ENCODE measurements around the gene ABCG4.

ABCG4 gene

DNA sequence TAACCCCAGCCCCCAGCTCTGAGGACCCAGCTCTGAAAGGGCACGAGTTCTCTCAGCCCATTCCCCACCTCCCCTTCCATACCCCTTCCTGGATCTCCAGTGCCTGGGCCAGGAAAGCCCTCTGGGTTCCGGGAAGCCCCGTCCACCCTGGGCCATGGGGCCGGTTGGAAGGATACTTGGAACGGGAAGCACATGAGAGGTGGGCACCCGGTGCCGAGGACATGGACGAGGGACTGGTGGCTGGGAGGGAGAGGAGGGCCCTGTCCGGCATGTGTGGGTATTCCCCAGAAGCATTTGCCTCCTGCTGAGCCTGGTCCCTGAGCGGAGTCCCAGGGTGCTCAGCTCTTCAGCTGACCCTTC lies 32.6 kb upstream of the ABCG4 start:
- DNase-seq (ENCODE audit: low read depth, low spot score) = no peak
- no peak for TF ChIP-seq CTCF (IDR thresholded peaks at IDR 0.05; ENCODE audit: low read depth, low read length)
- in situ Hi-C loops (cut with HindIII; ENCODE audit: low sequenced_read_pairs) = no loop called here
- H3K4me3 ChIP-seq (ENCODE audit: low read depth, low read length) = no peak overlapping the region

- no peak for TF ChIP-seq CTCF (IDR thresholded peaks at IDR 0.05; ENCODE audit: low read depth, low read length)
- in situ Hi-C loops (cut with HindIII; ENCODE audit: low sequenced_read_pairs) = no loop called here
- DNase-seq (ENCODE audit: low read depth, low spot score) = no peak
- H3K4me3 ChIP-seq (ENCODE audit: low read depth, low read length) = no peak overlapping the region
These were observed 32.3 kb upstream of the ABCG4 start for GRCh38 chr11:119116601-119117000.

DNA sequence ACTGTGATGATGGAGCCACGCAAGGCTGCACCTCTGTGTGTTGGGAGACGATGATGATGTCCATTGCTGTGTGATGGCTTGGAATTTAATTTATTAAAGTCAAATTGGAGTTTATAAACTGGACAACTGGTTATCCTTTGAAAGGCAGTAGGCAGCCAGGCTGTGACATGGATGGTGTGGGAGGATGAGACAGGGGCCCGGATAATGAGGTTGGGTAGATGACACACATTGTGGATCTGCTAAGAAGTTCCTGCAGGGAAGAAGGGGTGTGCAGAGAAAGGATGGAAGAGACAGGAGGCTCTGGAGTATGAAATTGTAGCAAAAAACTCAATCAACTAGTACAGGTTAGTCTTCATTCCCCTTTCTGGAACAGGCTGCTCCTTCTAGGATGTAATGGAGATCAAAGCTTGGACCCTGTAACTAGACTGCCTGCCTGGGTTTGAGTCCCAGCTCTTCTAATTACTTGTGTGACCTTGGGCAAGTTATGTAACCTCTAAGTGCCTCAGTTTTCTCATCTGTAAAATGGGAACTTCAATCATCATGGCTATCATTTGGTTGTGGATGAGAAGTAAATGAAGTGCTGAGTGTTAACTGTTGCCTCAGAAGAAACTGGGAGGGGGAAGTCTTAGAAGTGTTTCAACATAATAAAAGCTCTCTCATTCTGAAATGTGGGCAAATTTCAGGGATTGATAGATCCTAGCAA lies 31.7 kb upstream of the ABCG4 start:
- in situ Hi-C loops (cut with HindIII; ENCODE audit: low sequenced_read_pairs) = no loop called here
- no peak overlapping the region for H3K4me3 ChIP-seq (ENCODE audit: low read depth, low read length)
- DNase-seq (ENCODE audit: low read depth, low spot score) = no peak
- TF ChIP-seq CTCF (IDR thresholded peaks at IDR 0.05; ENCODE audit: low read depth, low read length) = no peak

- no peak for DNase-seq (ENCODE audit: low read depth, low spot score)
- H3K4me3 ChIP-seq (ENCODE audit: low read depth, low read length) = no peak overlapping the region
- in situ Hi-C loops (cut with HindIII; ENCODE audit: low sequenced_read_pairs) = no loop called here
- no peak for TF ChIP-seq CTCF (IDR thresholded peaks at IDR 0.05; ENCODE audit: low read depth, low read length)
These were observed 30.6 kb upstream of the ABCG4 start for GRCh38 chr11:119118227-119118626.

GRCh38 chr11:119118946-119119345 lies 29.9 kb upstream of the ABCG4 start:
- no peak for DNase-seq (ENCODE audit: low read depth, low spot score)
- no peak for TF ChIP-seq CTCF (IDR thresholded peaks at IDR 0.05; ENCODE audit: low read depth, low read length)
- in situ Hi-C loops (cut with HindIII; ENCODE audit: low sequenced_read_pairs) = no loop called here
- H3K4me3 ChIP-seq (ENCODE audit: low read depth, low read length) = no peak overlapping the region

- H3K4me3 ChIP-seq (ENCODE audit: low read depth, low read length) = peak overlapping the region; percentile 46
- in situ Hi-C loops (cut with HindIII; ENCODE audit: low sequenced_read_pairs) = no loop called here
- TF ChIP-seq CTCF (IDR thresholded peaks at IDR 0.05; ENCODE audit: low read depth, low read length) = no peak
- peak; percentile 75 for DNase-seq (ENCODE audit: low read depth, low spot score)
These were observed 28.2 kb upstream of the ABCG4 start for GRCh38 chr11:119120639-119121007.

Measured in astrocyte of the spinal cord (primary cell).